ENCODE measurements around the gene SLC30A1.

The SLC30A1 gene

GRCh38 chr1:211527006-211527405, 52.0 kb downstream of the SLC30A1 start:
- TF ChIP-seq CTCF (IDR thresholded peaks at IDR 0.05; ENCODE audit: low read depth, low read length) = no peak
- no peak for DNase-seq (ENCODE audit: extremely low read depth, low read depth)

GRCh38 chr1:211526101-211526500, 52.9 kb downstream of the SLC30A1 start:
- DNase-seq (ENCODE audit: extremely low read depth, low read depth) = no peak
- TF ChIP-seq CTCF (IDR thresholded peaks at IDR 0.05; ENCODE audit: low read depth, low read length) = no peak

GRCh38 chr1:211525101-211525676, 53.8 kb downstream of the SLC30A1 start:
- DNase-seq (ENCODE audit: extremely low read depth, low read depth) = no peak
- TF ChIP-seq CTCF (IDR thresholded peaks at IDR 0.05; ENCODE audit: low read depth, low read length) = no peak

- TF ChIP-seq CTCF (IDR thresholded peaks at IDR 0.05; ENCODE audit: low read depth, low read length) = no peak
- no peak for DNase-seq (ENCODE audit: extremely low read depth, low read depth)
Measured at GRCh38 chr1:211524521-211524920, 54.4 kb downstream of the SLC30A1 start.

- DNase-seq (ENCODE audit: extremely low read depth, low read depth) = no peak
- no peak for TF ChIP-seq CTCF (IDR thresholded peaks at IDR 0.05; ENCODE audit: low read depth, low read length)
Measured at GRCh38 chr1:211522804-211523203, 56.2 kb downstream of the SLC30A1 start.

All from AG09319 (cell line).